Measurements from ENCODE around the gene RAPGEF6. TPM values are rescaled to one million over a fixed set of nuclear protein-coding genes. Genes with fewer than 3 reads are reported as not detected.
A peak's percentile ranks its signal among the peaks of the same experiment; 100 is the strongest.
"Not testable (repeated sequence)": the region's sequence is repeated elsewhere in the genome, so short reads cannot be mapped to it uniquely, and the experiment has no call there.

Gene RAPGEF6, protein sequence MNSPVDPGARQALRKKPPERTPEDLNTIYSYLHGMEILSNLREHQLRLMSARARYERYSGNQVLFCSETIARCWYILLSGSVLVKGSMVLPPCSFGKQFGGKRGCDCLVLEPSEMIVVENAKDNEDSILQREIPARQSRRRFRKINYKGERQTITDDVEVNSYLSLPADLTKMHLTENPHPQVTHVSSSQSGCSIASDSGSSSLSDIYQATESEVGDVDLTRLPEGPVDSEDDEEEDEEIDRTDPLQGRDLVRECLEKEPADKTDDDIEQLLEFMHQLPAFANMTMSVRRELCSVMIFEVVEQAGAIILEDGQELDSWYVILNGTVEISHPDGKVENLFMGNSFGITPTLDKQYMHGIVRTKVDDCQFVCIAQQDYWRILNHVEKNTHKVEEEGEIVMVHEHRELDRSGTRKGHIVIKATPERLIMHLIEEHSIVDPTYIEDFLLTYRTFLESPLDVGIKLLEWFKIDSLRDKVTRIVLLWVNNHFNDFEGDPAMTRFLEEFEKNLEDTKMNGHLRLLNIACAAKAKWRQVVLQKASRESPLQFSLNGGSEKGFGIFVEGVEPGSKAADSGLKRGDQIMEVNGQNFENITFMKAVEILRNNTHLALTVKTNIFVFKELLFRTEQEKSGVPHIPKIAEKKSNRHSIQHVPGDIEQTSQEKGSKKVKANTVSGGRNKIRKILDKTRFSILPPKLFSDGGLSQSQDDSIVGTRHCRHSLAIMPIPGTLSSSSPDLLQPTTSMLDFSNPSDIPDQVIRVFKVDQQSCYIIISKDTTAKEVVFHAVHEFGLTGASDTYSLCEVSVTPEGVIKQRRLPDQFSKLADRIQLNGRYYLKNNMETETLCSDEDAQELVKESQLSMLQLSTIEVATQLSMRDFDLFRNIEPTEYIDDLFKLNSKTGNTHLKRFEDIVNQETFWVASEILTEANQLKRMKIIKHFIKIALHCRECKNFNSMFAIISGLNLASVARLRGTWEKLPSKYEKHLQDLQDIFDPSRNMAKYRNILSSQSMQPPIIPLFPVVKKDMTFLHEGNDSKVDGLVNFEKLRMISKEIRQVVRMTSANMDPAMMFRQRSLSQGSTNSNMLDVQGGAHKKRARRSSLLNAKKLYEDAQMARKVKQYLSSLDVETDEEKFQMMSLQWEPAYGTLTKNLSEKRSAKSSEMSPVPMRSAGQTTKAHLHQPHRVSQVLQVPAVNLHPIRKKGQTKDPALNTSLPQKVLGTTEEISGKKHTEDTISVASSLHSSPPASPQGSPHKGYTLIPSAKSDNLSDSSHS (N-terminal part only)
- total RNA-seq: 31.8 and 34.9 TPM in 2 replicates

DNA sequence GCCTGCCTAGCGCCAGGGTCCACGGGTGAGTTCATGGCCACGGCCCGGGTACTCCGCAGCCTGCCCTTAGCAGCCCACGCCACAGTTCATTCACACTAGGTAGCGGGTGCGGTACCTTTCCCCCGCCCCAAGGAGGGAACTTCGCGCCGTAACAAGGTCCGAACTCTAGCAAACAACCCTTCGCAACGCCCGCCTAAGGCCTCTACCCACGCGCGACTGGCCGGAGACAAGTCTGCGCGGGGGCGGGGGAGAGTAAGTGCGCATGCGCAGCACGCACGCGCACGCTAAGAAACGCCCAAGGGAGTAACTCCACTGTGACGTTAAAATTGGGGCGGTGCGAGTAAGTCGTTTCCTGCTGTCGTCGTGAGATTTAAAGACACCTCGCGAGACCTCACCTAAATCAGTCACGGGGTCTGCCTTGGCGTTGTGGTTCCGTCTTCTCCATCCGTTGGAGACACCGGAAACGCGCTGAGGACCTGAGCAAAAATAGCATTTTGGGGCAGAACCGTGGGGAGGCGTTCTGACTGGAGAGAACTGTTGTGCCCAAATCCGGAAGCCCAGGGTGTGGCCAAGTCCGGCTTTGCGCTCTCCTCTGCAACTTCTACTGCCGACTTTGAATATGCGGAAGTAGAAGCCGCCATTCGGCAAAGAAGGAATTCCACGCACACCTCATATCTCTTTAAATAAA lies at the start of gene RAPGEF6:
RAPGEF6 (minus strand) TSS at position 234 of the 688 bp plus-strand sequence; CDS start at position 35, 199 bp downstream.
- Mint-ChIP-seq H3K27me3 (peaks cover 3% of the 10 kb centered on the region), H3K4me3 (peak within 1 kb of the TSS; percentile 96), H3K9me3 (no peaks in the 10 kb centered on the region), H3K27ac (peak within 1 kb of the TSS; percentile 96), H3K4me1 (peaks cover 25% of the 10 kb centered on the region), H3K36me3 (ENCODE audit: low read depth) (peaks cover 3% of the 10 kb centered on the region)
- peak; percentile 99 for DNase-seq
- intact Hi-C loops (cut with micrococcal nuclease): loop anchor here (1.0 to 10.0 kb wide), 11 partner anchors 36 to 1420 kb away; partner anchors contain the start of genes CDC42SE2, FNIP1, HSPA4 and LYRM7

DNA sequence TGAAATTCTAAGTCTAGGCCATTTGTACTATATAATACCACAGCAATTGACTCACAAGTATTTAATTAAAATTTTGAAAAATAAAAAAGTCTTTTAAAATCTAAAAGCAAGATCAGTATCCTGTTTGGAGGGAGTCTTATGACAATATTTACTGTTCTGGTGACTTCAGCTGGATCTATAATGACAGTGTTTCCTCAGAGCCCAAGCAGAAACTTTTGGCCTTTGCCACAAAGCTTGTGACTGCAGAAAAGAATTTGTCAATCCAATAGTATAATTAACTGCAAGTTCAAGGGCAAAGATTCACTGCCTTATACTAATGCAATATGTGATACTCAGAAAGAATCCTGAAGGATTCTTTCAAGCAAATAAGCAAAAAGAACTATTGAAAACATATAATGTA lies 49.6 kb upstream of the RAPGEF6 start:
- peaks cover 2% of the 10 kb centered on the region for H3K4me1 Mint-ChIP-seq
- H3K27ac Mint-ChIP-seq: no peak overlapping the region
- peaks cover 30% of the 10 kb centered on the region for H3K36me3 Mint-ChIP-seq (ENCODE audit: low read depth)
- H3K27me3 Mint-ChIP-seq: no peaks in the 10 kb centered on the region
- H3K4me3 Mint-ChIP-seq: no peak overlapping the region
- DNase-seq: no peak
- peaks cover under 1% of the 10 kb centered on the region for H3K9me3 Mint-ChIP-seq
- intact Hi-C loops (cut with micrococcal nuclease): no loop called here

DNA sequence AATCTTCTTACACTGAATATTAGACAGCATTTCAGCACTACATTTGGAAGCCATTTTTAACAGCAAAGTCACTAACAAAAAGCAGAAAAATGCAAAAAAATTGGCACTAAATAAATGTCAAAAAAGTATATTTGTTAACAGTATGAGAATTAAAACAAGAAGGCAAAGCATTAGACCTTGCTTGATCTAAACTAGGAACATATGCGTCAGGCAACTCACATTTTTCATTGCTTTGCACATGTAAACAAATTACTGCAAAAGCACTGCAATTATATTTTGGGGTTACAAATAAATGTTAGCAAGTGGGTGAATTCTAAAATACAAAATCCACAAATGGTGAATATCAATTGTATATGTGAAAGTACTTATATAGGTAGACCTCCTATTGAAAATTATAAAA lies 49.0 kb upstream of the RAPGEF6 start:
- Mint-ChIP-seq H3K4me3 (no peak overlapping the region), H3K36me3 (ENCODE audit: low read depth) (peaks cover 30% of the 10 kb centered on the region), H3K9me3 (peaks cover 3% of the 10 kb centered on the region), H3K27ac (no peak overlapping the region), H3K4me1 (peaks cover 2% of the 10 kb centered on the region), H3K27me3 (no peaks in the 10 kb centered on the region)
- DNase-seq: no peak
- intact Hi-C loops (cut with micrococcal nuclease): no loop called here

DNA sequence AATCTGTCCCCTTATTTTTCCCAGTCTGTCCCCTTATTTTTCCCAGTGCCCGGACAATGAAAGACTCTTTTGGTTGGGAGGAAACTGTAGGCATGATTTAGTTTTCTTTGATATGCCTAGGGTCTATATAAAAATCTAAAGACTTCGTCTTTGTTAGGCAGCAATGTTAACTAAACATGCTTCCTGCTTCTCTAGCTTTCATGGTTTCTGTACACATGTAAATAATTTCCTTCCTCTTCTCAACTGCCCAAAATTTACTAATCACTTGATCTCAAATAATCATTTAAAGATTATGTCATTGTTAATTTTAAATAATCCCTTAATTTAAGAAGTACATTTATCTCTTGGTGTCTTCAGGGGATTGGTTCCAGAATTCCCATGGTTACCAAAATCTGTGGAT lies 47.8 kb upstream of the RAPGEF6 start:
- H3K36me3 Mint-ChIP-seq (ENCODE audit: low read depth): peaks cover 32% of the 10 kb centered on the region
- peaks cover 3% of the 10 kb centered on the region for H3K9me3 Mint-ChIP-seq
- peaks cover 2% of the 10 kb centered on the region for H3K4me1 Mint-ChIP-seq
- intact Hi-C loops (cut with micrococcal nuclease): no loop called here
- no peak for DNase-seq
- no peak overlapping the region for H3K27ac Mint-ChIP-seq
- no peaks in the 10 kb centered on the region for H3K27me3 Mint-ChIP-seq
- H3K4me3 Mint-ChIP-seq: no peak overlapping the region

DNA sequence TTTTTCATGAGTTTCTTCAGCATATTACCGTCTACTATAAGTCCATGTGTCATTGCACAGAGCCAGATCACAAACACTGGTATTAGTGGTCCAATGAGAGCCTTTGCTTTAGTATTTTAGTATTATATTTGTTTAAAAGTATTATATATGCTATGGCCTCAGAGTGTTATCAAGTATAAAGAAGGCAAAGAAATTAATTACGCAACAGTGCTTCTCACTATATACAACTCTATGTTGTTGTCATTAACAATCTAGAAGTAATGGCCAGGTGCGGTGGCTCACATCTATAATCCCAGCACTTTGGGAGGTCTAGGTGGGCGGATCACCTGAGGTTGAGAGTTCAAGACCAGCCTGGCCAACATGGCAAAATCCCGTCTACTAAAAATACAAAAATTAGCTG lies 47.1 kb upstream of the RAPGEF6 start:
- Mint-ChIP-seq H3K4me1 (peaks cover 2% of the 10 kb centered on the region), H3K9me3 (peaks cover 3% of the 10 kb centered on the region), H3K27me3 (no peaks in the 10 kb centered on the region), H3K36me3 (ENCODE audit: low read depth) (peaks cover 33% of the 10 kb centered on the region), H3K27ac (no peak overlapping the region), H3K4me3 (no peak overlapping the region)
- intact Hi-C loops (cut with micrococcal nuclease): no loop called here
- no peak for DNase-seq

DNA sequence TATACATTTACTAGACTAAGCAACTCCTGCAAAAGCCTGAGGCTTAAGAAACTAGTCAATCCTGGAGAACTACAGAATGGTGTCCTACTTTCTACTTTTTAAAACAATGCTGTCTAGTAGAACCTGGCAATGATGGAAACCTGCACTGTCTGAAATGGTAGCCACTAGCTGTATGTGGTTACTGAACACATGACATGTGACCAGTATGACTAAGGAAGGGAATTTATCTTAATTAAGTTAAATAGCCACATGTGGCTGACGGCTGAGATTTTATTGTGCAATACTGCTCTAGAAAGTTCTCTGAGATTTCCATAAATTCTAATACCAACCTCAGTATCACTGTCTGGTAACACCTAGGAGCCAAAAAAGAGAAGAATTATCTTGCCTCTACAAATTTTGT lies 44.9 kb upstream of the RAPGEF6 start:
- Mint-ChIP-seq H3K4me3 (no peak overlapping the region), H3K36me3 (ENCODE audit: low read depth) (peaks cover 54% of the 10 kb centered on the region), H3K4me1 (peaks cover 9% of the 10 kb centered on the region), H3K27me3 (no peaks in the 10 kb centered on the region), H3K27ac (no peak overlapping the region), H3K9me3 (peaks cover 11% of the 10 kb centered on the region)
- DNase-seq: no peak
- intact Hi-C loops (cut with micrococcal nuclease): no loop called here

DNA sequence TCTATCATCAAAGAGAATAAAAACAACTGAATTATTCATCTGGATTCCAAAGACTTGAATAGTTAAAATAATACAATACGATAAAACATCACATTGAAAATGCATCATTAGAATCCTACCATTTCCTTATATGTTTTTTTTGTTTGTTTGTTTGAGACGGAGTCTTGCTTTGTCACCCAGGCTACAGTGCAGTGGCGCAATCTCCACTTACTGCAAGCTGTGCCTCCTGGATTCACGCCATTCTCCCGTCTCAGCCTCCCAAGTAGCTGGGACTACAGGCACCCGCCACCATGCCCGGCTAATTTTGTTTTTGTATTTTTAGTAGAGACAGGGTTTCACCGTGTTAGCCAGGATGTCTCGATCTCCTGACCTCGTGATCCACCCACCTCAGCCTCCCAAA lies 43.2 kb upstream of the RAPGEF6 start:
- intact Hi-C loops (cut with micrococcal nuclease); H3K4me3 Mint-ChIP-seq; DNase-seq; H3K27ac Mint-ChIP-seq; H3K27me3 Mint-ChIP-seq: not testable (repeated sequence)
- Mint-ChIP-seq H3K9me3 (peaks cover 12% of the 10 kb centered on the region), H3K36me3 (ENCODE audit: low read depth) (peaks cover 66% of the 10 kb centered on the region), H3K4me1 (peaks cover 14% of the 10 kb centered on the region)

DNA sequence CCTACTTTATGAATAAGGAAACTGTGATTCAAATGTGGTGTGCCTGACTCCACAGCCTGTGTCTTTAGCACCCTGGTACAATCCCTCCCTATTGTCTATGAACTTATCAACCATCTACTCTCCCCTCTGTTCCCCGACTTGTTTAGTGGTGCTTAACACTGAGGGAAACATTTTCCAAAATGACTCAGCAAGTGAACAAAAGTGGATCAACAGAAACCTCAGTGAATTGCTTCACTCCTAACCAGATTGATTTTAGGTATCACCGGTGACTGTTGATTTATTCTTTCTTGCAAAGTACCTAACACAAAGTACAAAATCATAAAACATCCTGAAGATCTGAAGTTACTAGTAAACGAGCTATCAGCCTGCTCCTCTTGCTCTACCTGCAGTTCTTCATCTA lies 42.1 kb upstream of the RAPGEF6 start:
- Mint-ChIP-seq H3K4me1 (peaks cover 21% of the 10 kb centered on the region), H3K9me3 (peaks cover 12% of the 10 kb centered on the region), H3K27ac (no peak overlapping the region), H3K27me3 (no peaks in the 10 kb centered on the region), H3K4me3 (no peak overlapping the region), H3K36me3 (ENCODE audit: low read depth) (peaks cover 69% of the 10 kb centered on the region)
- no peak for DNase-seq
- intact Hi-C loops (cut with micrococcal nuclease): no loop called here

DNA sequence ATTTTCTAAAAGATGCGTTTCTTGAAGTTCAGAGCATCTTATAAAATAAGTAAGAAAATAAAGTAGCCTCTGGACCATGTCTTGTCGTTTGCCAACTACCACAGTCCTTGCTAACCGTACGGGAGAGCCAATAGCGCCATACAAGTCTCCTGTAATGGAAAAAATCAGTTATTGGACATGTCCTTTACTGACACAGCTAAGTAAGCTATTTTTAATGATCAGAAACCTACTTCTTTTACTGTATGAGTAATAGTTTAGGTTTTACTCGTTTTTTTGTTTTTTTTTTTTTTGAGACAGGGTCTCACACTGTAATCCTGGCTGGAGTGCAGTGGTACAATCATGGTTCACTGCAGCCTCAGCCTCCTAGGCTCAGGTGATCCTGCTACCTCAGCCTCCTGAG lies 37.7 kb upstream of the RAPGEF6 start:
- no peak overlapping the region for H3K4me3 Mint-ChIP-seq
- H3K9me3 Mint-ChIP-seq: peaks cover 9% of the 10 kb centered on the region
- peaks cover 76% of the 10 kb centered on the region for H3K36me3 Mint-ChIP-seq (ENCODE audit: low read depth)
- DNase-seq: no peak
- H3K4me1 Mint-ChIP-seq: peaks cover 33% of the 10 kb centered on the region
- H3K27me3 Mint-ChIP-seq: no peaks in the 10 kb centered on the region
- H3K27ac Mint-ChIP-seq: no peak overlapping the region
- intact Hi-C loops (cut with micrococcal nuclease): no loop called here

DNA sequence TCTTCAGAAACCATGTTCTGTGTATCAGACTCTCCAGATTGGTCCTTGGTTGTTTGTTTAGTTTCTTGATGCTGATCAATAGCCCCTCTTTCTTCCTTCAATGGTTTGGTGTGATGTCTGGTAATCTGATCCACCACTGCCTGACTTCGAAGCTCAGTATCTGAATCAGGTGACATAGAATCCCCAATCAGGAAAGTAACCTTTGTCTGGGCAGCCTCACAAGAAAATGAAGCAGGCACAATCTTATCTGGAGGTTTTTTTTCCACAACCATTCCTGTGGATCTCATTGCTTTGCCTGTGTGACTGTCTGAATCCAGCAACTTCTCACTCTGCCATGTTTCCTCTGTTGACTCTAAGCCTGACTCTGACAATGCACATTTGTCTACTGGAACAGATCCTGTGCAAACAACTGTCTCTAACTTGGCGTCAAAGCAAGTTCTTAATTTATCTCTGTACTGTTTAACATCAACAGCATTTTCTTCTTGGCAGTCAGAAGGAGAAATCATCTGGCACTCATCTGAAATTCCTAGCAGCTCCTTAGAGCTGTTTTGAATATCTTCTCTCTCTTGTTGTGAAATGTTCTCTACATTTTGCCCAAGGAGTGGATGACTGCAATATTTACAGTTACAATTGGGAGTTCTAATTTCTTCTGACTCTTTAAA lies 37.1 kb upstream of the RAPGEF6 start:
- Mint-ChIP-seq H3K27ac (no peak overlapping the region), H3K27me3 (no peaks in the 10 kb centered on the region)
- intact Hi-C loops (cut with micrococcal nuclease): loop anchor here (2.0 kb wide), 1 partner anchor 37 kb away; the partner anchor contains the start of gene RAPGEF6

DNA sequence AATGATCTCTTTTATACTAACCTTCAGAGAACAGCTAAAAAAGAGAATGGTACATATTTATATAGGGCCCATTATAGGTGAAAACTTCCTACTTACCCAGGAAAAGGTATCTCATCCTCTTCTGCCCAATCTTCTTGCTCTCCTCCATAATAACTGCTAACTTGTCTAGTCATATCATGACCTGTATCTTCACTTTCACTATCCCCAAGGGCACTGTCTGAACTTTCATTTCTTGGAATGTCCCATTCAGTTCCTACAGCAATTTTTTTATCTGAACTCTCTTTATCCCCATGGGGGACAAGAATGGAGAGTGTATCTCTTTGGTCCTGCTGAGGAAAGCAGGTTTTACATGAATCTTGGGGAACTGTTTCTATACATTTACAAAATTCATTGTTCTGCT lies 36.4 kb upstream of the RAPGEF6 start:
- peaks cover 67% of the 10 kb centered on the region for H3K36me3 Mint-ChIP-seq (ENCODE audit: low read depth)
- no peak for DNase-seq
- peak overlapping the region; percentile 32 for H3K4me3 Mint-ChIP-seq
- peaks cover 30% of the 10 kb centered on the region for H3K4me1 Mint-ChIP-seq
- peak overlapping the region; percentile 16 for H3K27ac Mint-ChIP-seq
- no peaks in the 10 kb centered on the region for H3K27me3 Mint-ChIP-seq
- peaks cover 9% of the 10 kb centered on the region for H3K9me3 Mint-ChIP-seq
- intact Hi-C loops (cut with micrococcal nuclease): loop anchor here (2.0 kb wide), 1 partner anchor 37 kb away; the partner anchor contains the start of gene RAPGEF6

More for the DNA sequence above, 37.1 kb upstream of the RAPGEF6 start:
- Mint-ChIP-seq H3K9me3 (peaks cover 9% of the 10 kb centered on the region), H3K4me1 (peaks cover 31% of the 10 kb centered on the region), H3K4me3 (no peak overlapping the region), H3K36me3 (ENCODE audit: low read depth) (peaks cover 74% of the 10 kb centered on the region)
- DNase-seq: no peak

DNA sequence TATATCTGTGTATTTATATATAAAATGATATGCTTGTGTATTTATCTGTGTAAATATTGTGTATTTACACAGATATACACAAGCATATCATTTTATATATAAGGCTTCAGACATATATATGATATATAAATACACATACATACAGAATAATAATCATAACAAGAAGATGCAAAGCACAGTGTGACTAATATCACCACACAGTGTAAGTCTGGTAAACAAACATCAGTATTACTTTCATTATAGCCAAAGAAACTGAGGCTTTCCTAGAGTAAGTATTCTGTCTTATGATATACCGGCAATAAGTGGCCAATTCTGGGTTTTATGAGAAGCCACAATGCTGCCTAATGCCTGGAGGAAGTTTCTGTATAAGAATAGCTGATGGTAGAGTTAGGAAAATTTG lies 29.9 kb upstream of the RAPGEF6 start:
- H3K36me3 Mint-ChIP-seq (ENCODE audit: low read depth): peaks cover 56% of the 10 kb centered on the region
- H3K4me1 Mint-ChIP-seq: no peaks in the 10 kb centered on the region

More for the DNA sequence above, 29.9 kb upstream of the RAPGEF6 start:
- Mint-ChIP-seq H3K27ac (no peak overlapping the region), H3K4me3 (no peak overlapping the region), H3K9me3 (peaks cover 5% of the 10 kb centered on the region), H3K27me3 (no peaks in the 10 kb centered on the region)
- intact Hi-C loops (cut with micrococcal nuclease): no loop called here
- DNase-seq: no peak
